ENCODE data around the gene CXCR6. TPM values are rescaled to one million over a fixed set of nuclear protein-coding genes. Genes with fewer than 3 reads are reported as not detected.

CXCR6 gene
- total and polyA plus RNA-seq, 2 of the 8 experiments (the other 6 are each of a cell fraction or from before 2014, with no cell fraction given), result not detected

- 83% methylated on average over 3 of the region's 3 CpGs; no CpG with 5 or more reads in 1 of the 2 experiments for WGBS, 2 experiments (ENCODE audit: extremely low coverage in 1 of 2, insufficient coverage in 1 of 2, insufficient read length in 1 of 2, insufficient replicate concordance in 2 of 2, low coverage in 1 of 2, low lambda C conversion rate in 2 of 2, missing lambda C conversion rate in 1 of 2)
Observed at GRCh38 chr3:45923755-45924154, 19.5 kb upstream of the CXCR6 start.

More at GRCh38 chr3:45923755-45924154, 19.5 kb upstream of the CXCR6 start:
- Histone ChIP-seq H3K79me1 (ENCODE audit: low read depth, low read length) (no peaks in the 10 kb centered on the region; the same call in 1 of the 2 replicates), H3K18ac (ENCODE audit: extremely low read depth, low read length) (no peak overlapping the region), H3K14ac (ENCODE audit: insufficient read length) (no peak overlapping the region), H2AK5ac (ENCODE audit: low read depth, low read length) (no peak overlapping the region), H3K27ac (ENCODE audit: low read depth, low read length) (no peak overlapping the region), H3K4me1 (replicated peaks in 1 of 4; ENCODE audit: control insufficient read depth in 3 of 4, insufficient read depth in 4 of 4, low read length in 3 of 4) (no peaks in the 10 kb centered on the region), H3K4ac (replicated peaks; ENCODE audit: insufficient read length, low read depth, low read length) (no peak overlapping the region), H3K36me3 (ENCODE audit: control insufficient read depth in 2 of 4, insufficient read depth in 4 of 4, low read length in 3 of 4) (peaks cover 0 to 30% (median 11%) of the 10 kb centered on the region in 4 experiments; a peak in 7 of 8 replicates), H4K20me1 (replicated peaks in 1 of 2; ENCODE audit: control insufficient read depth in 1 of 2, insufficient read depth in 2 of 2, low read length in 2 of 2) (peaks cover 0 to 2% of the 10 kb centered on the region in 2 experiments), H2BK12ac (ENCODE audit: low read depth, low read length) (no peak overlapping the region), H3K4me2 (ENCODE audit: insufficient read depth in 1 of 2, low read depth in 2 of 2, low read length in 2 of 2) (no peak overlapping the region), H3K27me3 (replicated peaks in 1 of 4; ENCODE audit: control insufficient read depth in 3 of 4, extremely low read depth in 1 of 4, insufficient read depth in 3 of 4, low read length in 3 of 4) (no peaks in the 10 kb centered on the region), H3K23ac (ENCODE audit: insufficient read length) (no peak overlapping the region), H3K4me3 (ENCODE audit: extremely low read depth in 1 of 4, insufficient read depth in 2 of 4, low read depth in 3 of 4, low read length in 4 of 4) (no peak overlapping the region), H2BK20ac (ENCODE audit: low read length) (no peak overlapping the region), H3K9me3 (ENCODE audit: insufficient read depth in 2 of 2, low read depth in 1 of 2, low read length in 1 of 2) (no peaks in the 10 kb centered on the region), H4K91ac (replicated peaks; ENCODE audit: insufficient read length, low read length) (no peak overlapping the region), H4K5ac (ENCODE audit: insufficient read length, low read depth, low read length) (no peak overlapping the region), H3K23me2 (ENCODE audit: low read depth, low read length) (no peaks in the 10 kb centered on the region), H2BK120ac (replicated peaks; ENCODE audit: low read depth, low read length) (no peak overlapping the region), H2BK15ac (ENCODE audit: low read length) (no peak overlapping the region), H3K9ac (replicated peaks in 1 of 4; ENCODE audit: extremely low read depth in 1 of 4, low read depth in 3 of 4, low read length in 3 of 4) (no peak overlapping the region), H3K56ac (replicated peaks; ENCODE audit: insufficient read length, low read depth, low read length) (no peak overlapping the region), H3K79me2 (ENCODE audit: control insufficient read depth in 1 of 2, insufficient read depth in 2 of 2, low read length in 2 of 2) (no peaks in the 10 kb centered on the region), H4K8ac (ENCODE audit: extremely low read depth, insufficient read depth, low read length) (no peak overlapping the region), H2AFZ (ENCODE audit: low read length) (no peak overlapping the region), H2BK5ac (ENCODE audit: low read depth, low read length) (no peak overlapping the region)
- no peak for DNase-seq (ENCODE audit: low read depth in 1 of 2, low spot score in 2 of 2)
- ChIA-PET POLR2A (ENCODE audit: partially characterized antibody) (interaction anchor here (0.7 kb wide), 1 partner anchor 120 kb away, joined by 3 read pairs; no protein-coding TSS in a partner anchor), CTCF (ENCODE audit: partially characterized antibody) (interaction anchor here (3.2 to 5.4 kb wide), 2 partner anchors 15 to 17 kb away, joined by 10 to 35 read pairs; no protein-coding TSS in a partner anchor)
- no peak for TF ChIP-seq HDAC6 (IDR thresholded peaks at IDR 0.05; ENCODE audit: low read depth, low read length)
- no peak for TF ChIP-seq CBX5 (IDR thresholded peaks at IDR 0.05; ENCODE audit: low read depth, low read length)
- no peak for TF ChIP-seq RFX5 (IDR thresholded peaks at IDR 0.05; ENCODE audit: borderline replicate concordance, low read depth, low read length)
- no peak for TF ChIP-seq CBX8 (IDR thresholded peaks at IDR 0.05; ENCODE audit: borderline replicate concordance, low read depth, low read length)
- no peak for TF ChIP-seq BACH1 (IDR thresholded peaks at IDR 0.05; ENCODE audit: low read length)
- TF ChIP-seq SUZ12 (IDR thresholded peaks at IDR 0.05; ENCODE audit: low read length), result no peak
- FAIRE-seq, result no peak
